ENCODE data around the gene FAIM2.

The FAIM2 gene

DNA sequence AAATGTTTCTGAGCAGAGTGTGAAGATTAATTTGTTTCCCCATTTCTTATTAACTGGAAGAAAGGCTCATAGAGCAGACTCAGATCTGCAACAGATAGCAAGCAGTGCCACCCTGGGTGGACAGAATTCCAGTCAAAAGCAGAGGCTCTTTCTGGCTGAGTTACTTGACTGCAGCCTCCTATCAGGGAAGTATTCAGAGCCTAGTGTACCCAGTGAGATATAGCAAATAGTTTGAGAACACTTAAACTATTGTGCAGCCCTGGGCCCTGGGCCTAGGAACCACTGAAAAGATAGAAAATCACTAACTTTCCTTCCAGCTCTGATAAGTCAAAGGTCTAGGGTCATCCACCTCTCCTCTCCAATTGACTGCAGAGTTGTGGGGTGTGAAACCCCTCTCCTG is 35.6 kb upstream of the FAIM2 start:
- DNase-seq (ENCODE audit: low read depth): no peak
- no peak overlapping the region for H3K4me3 ChIP-seq (ENCODE audit: low read depth, low read length)
- no peak for TF ChIP-seq CTCF (IDR thresholded peaks at IDR 0.05; ENCODE audit: control insufficient read depth, extremely low read depth, insufficient read depth)

GRCh38 chr12:49937639-49938300 is 34.1 kb upstream of the FAIM2 start:
- DNase-seq (ENCODE audit: low read depth): no peak
- TF ChIP-seq CTCF (IDR thresholded peaks at IDR 0.05; ENCODE audit: control insufficient read depth, extremely low read depth, insufficient read depth): no peak
- no peak overlapping the region for H3K4me3 ChIP-seq (ENCODE audit: low read depth, low read length)

DNA sequence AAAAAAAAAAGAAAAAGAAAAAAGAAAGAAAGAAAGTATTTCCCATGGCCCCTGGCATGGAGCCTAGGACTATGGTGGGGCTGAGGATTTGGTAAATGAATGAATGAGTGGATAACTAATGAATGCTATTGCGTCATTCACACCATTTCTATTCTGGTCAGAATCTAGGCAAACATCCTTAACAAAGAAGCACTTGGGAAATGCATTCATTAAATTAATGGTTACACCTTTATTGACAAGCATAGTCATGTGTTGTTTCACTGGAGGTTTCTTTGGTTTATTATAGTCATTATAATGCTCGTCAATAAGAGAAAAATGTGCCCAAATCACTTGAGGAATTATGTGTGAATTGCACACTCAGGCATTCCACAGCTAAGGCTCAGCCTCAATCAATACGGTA is 33.2 kb upstream of the FAIM2 start:
- no peak overlapping the region for H3K4me3 ChIP-seq (ENCODE audit: low read depth, low read length)
- TF ChIP-seq CTCF (IDR thresholded peaks at IDR 0.05; ENCODE audit: control insufficient read depth, extremely low read depth, insufficient read depth): no peak
- no peak for DNase-seq (ENCODE audit: low read depth)

DNA sequence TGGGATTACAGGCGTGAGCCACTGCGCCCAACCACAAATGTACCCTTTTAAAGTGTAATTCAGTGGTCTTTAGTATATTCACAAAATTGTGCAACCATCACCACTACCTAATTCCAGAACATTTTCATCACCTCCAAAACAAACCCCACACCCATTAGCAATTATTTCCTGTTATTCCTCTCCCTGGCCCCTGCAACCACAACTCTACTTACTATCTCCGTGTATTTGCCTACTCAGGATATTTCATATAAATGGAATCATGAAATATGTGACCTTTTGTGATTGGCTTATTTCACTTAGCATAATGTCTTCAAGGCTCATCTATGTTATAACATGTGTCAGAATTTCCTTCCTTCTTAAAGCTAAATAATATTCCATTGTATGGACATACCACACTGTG is 30.8 kb upstream of the FAIM2 start:
- no peak overlapping the region for H3K4me3 ChIP-seq (ENCODE audit: low read depth, low read length)
- no peak for DNase-seq (ENCODE audit: low read depth)
- no peak for TF ChIP-seq CTCF (IDR thresholded peaks at IDR 0.05; ENCODE audit: control insufficient read depth, extremely low read depth, insufficient read depth)

- TF ChIP-seq CTCF (IDR thresholded peaks at IDR 0.05; ENCODE audit: control insufficient read depth, extremely low read depth, insufficient read depth): no peak
- DNase-seq (ENCODE audit: low read depth): no peak
- no peak overlapping the region for H3K4me3 ChIP-seq (ENCODE audit: low read depth, low read length)
Measured at GRCh38 chr12:49933796-49934195, 30.1 kb upstream of the FAIM2 start.

DNA sequence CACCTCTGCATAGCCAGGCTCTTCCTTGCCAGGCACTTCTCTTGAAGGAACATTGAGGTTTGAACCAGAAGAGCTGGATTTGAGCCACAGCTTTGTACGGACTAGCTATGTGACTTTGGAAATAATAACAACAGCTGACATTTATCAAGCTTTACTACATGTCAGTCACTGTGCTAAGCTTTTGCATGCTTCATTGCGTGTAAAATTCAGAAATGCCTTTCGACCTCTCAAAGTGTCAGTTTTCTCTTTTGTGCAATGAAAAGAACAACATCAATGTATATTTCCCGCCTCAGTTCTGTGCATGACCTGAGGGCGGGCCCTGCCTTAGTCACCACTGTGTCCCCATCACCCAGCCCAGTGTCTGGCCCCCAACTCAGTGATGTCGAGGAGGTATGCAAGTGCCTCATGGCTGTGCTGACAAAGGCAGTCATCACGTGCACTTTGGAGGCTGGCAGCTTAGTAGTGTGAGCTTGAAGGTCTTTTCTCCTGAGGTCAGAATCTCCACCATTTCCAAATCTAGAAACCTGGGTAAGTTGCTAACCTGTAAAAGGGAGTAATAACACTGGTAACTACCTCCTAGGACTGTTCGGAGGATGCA is 28.9 kb upstream of the FAIM2 start:
- no peak overlapping the region for H3K4me3 ChIP-seq (ENCODE audit: low read depth, low read length)
- DNase-seq (ENCODE audit: low read depth): no peak
- TF ChIP-seq CTCF (IDR thresholded peaks at IDR 0.05; ENCODE audit: control insufficient read depth, extremely low read depth, insufficient read depth): no peak

DNA sequence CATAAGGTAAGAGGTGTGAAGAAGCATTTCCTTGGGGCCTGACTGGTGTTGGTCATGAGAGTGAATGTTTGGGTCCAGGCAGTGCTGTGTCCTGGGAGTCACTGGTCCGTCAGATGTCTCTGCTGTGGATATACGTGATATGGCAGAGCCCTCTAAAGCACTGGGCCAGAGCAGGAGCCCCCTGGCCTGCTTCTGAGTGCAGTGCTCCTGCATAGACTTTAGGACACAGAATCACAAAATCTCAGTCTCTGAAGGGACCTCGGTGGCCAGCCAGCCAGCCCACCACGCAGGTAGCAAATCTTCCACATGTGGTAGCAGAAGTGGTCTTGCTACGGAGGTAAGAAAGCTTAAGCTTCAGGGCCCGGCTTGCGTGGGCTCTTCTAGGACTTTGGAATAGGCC is 28.3 kb upstream of the FAIM2 start:
- no peak overlapping the region for H3K4me3 ChIP-seq (ENCODE audit: low read depth, low read length)
- DNase-seq (ENCODE audit: low read depth): no peak
- no peak for TF ChIP-seq CTCF (IDR thresholded peaks at IDR 0.05; ENCODE audit: control insufficient read depth, extremely low read depth, insufficient read depth)
